ENCODE measurements around the gene SARNP.

GRCh38 chr12:55724940-55725309, 92.6 kb downstream of the SARNP start:
- TF ChIP-seq STAT6 (CRISPR knock-in tag; conservative IDR thresholded peaks at IDR 0.05; ENCODE audit: low read depth) (no peak), CTCF (IDR thresholded peaks at IDR 0.05) (no peak), CREB1 (CRISPR knock-in tag; IDR thresholded peaks at IDR 0.05) (no peak), ATF6 (CRISPR knock-in tag; IDR thresholded peaks at IDR 0.05) (no peak)

Data from WTC11 (cell line).